SK-N-MC (cell line): ENCODE measurements around the gene ST6GALNAC5.

Source experiments
- DNase-seq: peaks from one replicate; pipeline ENCODE4 v3.0.0-alpha.2; 2011; ENCODE audit warnings: low read depth, low spot score
- H3K27ac ChIP-seq: fragments of 200-600 bp; sonication (generic); 2 replicates; pipeline ENCODE4 v1.5.1; 2016; ENCODE audit warnings: mixed run types
- H3K36me3 ChIP-seq: fragments of 200-600 bp; sonication (generic); 2 replicates; pipeline ENCODE4 v1.6.1; 2017; ENCODE audit warnings: antibody characterized with exemption, low read length, mixed read lengths; ENCODE audit not compliant: insufficient read depth
- H3K4me3 ChIP-seq: fragments of 200-600 bp; sonication (generic); 2 replicates; pipeline ENCODE4 v1.5.1; 2016
- H3K9ac ChIP-seq: fragments of 200-600 bp; sonication (generic); 2 replicates; pipeline ENCODE4 v1.8.0; 2017; ENCODE audit warnings: mixed run types, mixed read lengths; ENCODE audit not compliant: insufficient read length
- H3K9me3 ChIP-seq: fragments of 200-600 bp; sonication (generic); 2 replicates; pipeline ENCODE4 v1.6.1; 2017; ENCODE audit warnings: low read depth, mild to moderate bottlenecking, antibody characterized with exemption, low read length, moderate library complexity, mixed read lengths
- EZH2 ChIP-seq: fragments of 200-600 bp; sonication (generic); IDR thresholded peaks from one replicate; pipeline ENCODE4 v1.6.1; 2017; ENCODE audit warnings: antibody characterized with exemption
- FOXP2 ChIP-seq: optimal IDR thresholded peaks from 2 replicates; pipeline ENCODE3; 2011; ENCODE audit warnings: mild to moderate bottlenecking, moderate library complexity; ENCODE audit not compliant: insufficient read depth; ENCODE audit errors: extremely low read length, control extremely low read depth
- POLR2AphosphoS5 ChIP-seq: IDR thresholded peaks from 2 replicates; pipeline ENCODE4 v1.6.1; 2012; ENCODE audit warnings: mild to moderate bottlenecking, low read depth, low read length, borderline replicate concordance

The ST6GALNAC5 gene

GRCh38 chr1:77016386-77016985, 149.2 kb downstream of the ST6GALNAC5 start:
- H3K9ac ChIP-seq, result no peak overlapping the region
- no peak for DNase-seq
- no peak overlapping the region for H3K27ac ChIP-seq
- H3K9me3 ChIP-seq, result no peaks in the 10 kb centered on the region
- H3K4me3 ChIP-seq, result no peak overlapping the region
- no peaks in the 10 kb centered on the region for H3K36me3 ChIP-seq
- TF ChIP-seq FOXP2, result no peak
- no peak for TF ChIP-seq POLR2AphosphoS5
- TF ChIP-seq EZH2, result no peak

GRCh38 chr1:77018311-77018710, 151.0 kb downstream of the ST6GALNAC5 start:
- Histone ChIP-seq H3K27ac (no peak overlapping the region), H3K36me3 (no peaks in the 10 kb centered on the region), H3K9ac (no peak overlapping the region), H3K9me3 (no peaks in the 10 kb centered on the region), H3K4me3 (no peak overlapping the region)
- no peak for DNase-seq
- TF ChIP-seq POLR2AphosphoS5 (no peak), EZH2 (no peak), FOXP2 (no peak)

DNA sequence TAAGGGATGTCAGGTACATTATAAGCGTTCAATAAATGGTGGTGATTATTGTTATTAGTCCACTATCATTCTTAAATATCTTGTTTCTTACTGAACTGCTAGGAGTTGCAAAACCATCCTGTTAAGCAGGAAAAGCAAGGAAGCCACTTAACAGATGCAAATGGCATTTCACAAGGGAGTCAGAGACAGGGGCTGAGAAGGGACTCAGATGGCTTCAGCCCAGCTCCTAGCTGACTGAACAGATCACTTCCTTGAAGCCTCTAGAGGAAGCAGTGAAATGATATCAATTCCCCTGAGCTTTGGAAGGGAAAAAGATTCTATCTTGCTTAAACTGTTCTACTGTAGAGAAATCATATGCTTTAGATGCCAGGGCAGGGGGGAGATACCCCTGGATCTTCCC, 151.5 kb downstream of the ST6GALNAC5 start:
- Histone ChIP-seq H3K36me3 (no peaks in the 10 kb centered on the region), H3K9me3 (no peaks in the 10 kb centered on the region), H3K9ac (no peak overlapping the region), H3K4me3 (no peak overlapping the region), H3K27ac (no peak overlapping the region)
- DNase-seq, result no peak
- no peak for TF ChIP-seq EZH2
- TF ChIP-seq POLR2AphosphoS5, result no peak
- no peak for TF ChIP-seq FOXP2

DNA sequence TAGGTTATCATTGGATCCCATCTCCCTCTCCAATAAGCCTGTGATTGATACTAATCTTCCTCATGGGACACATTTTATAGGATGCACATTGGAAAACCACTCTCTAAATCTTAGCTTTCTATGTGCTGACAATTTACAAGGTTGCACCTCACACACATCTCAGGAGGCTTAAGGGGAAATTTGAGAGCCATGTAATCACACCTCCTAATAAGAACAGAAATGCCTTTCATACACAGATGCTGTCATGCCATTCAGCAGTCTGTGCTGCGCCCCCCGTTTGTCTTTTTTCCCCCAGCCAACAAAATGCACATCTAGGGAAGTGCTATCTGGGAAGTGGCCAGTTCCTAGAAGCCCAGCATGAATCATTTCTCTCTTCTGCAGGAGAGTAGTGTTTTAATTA, 154.5 kb downstream of the ST6GALNAC5 start:
- DNase-seq, result no peak
- Histone ChIP-seq H3K4me3 (no peak overlapping the region), H3K9ac (no peak overlapping the region), H3K27ac (no peak overlapping the region), H3K36me3 (no peaks in the 10 kb centered on the region), H3K9me3 (no peaks in the 10 kb centered on the region)
- TF ChIP-seq POLR2AphosphoS5 (no peak), EZH2 (no peak), FOXP2 (no peak)

DNA sequence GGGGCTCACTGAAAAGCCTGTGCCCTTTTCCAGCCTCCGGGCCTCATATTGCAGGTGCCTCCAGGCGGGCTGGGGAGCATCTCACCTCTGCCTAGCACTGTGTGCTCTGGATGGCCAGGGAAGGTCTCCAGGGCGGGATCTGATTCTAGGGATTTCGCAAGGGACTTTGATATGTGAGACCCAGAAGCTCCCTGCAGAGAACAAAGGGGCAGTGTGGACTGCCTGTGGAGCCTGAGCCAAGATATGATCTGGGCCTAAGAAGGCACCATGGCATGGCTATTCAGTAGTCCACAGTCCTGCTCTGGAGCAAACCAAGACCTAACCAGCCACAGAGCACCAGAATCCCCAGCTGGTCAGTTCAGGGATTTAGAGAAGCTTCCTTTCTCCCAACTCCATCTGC, 157.2 kb downstream of the ST6GALNAC5 start:
- DNase-seq, result no peak
- TF ChIP-seq FOXP2 (no peak), EZH2 (no peak), POLR2AphosphoS5 (no peak)
- Histone ChIP-seq H3K27ac (no peak overlapping the region), H3K9me3 (no peaks in the 10 kb centered on the region), H3K4me3 (no peak overlapping the region), H3K36me3 (no peaks in the 10 kb centered on the region), H3K9ac (no peak overlapping the region)

DNA sequence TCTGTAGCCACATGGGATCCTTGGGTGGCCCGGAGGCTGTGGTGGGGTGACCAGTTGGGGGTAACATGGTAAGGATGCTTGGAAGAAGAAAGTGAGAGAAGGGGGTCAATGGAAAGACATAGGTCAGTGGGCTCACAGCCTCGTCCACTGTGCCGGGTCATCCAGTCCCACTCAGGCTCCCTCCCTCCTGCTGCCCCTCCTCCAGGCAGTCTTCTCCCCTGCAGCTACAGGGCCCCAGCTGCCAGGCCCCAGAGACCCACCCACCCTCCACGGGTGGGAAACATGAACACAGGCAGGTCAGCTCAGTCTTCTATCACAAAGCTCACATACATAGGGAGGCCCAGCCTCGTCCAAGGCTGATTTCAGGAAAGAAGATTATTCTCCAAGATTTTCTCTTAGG, 158.3 kb downstream of the ST6GALNAC5 start:
- Histone ChIP-seq H3K9ac (no peak overlapping the region), H3K9me3 (no peaks in the 10 kb centered on the region), H3K4me3 (no peak overlapping the region), H3K36me3 (no peaks in the 10 kb centered on the region), H3K27ac (no peak overlapping the region)
- no peak for DNase-seq
- TF ChIP-seq FOXP2 (no peak), EZH2 (no peak), POLR2AphosphoS5 (no peak)

DNA sequence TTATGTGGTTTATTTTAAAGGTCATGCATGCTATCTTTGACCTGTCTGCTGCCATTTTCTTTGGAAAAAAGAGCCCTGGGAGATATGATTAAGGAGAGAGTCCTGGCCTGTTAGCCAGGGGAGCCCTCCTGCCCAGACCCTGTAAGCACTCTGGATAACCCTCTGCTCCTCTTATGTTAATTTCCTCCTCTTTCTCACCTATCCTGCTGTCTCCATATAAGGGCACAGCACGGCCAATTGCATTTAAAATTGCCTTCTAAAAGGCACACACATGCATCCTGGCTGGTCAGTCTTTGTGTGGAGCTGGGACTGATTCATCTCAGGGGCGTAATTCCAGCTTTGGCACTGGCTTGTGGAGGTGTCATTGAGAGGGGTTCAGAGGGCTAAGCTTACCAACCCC, 158.9 kb downstream of the ST6GALNAC5 start:
- Histone ChIP-seq H3K27ac (no peak overlapping the region), H3K9ac (no peak overlapping the region), H3K9me3 (no peaks in the 10 kb centered on the region), H3K4me3 (no peak overlapping the region), H3K36me3 (no peaks in the 10 kb centered on the region)
- DNase-seq, result no peak
- TF ChIP-seq FOXP2, result no peak
- TF ChIP-seq POLR2AphosphoS5, result no peak
- TF ChIP-seq EZH2, result no peak

GRCh38 chr1:77026640-77027039, 159.4 kb downstream of the ST6GALNAC5 start:
- no peak for TF ChIP-seq EZH2
- TF ChIP-seq FOXP2, result no peak
- TF ChIP-seq POLR2AphosphoS5, result no peak

GRCh38 chr1:77027847-77028246, 160.6 kb downstream of the ST6GALNAC5 start:
- Histone ChIP-seq H3K36me3 (no peaks in the 10 kb centered on the region), H3K27ac (no peak overlapping the region), H3K4me3 (no peak overlapping the region), H3K9ac (no peak overlapping the region), H3K9me3 (no peaks in the 10 kb centered on the region)
- no peak for TF ChIP-seq FOXP2
- TF ChIP-seq POLR2AphosphoS5, result no peak
- TF ChIP-seq EZH2, result no peak
- DNase-seq, result no peak

More at GRCh38 chr1:77026640-77027039, 159.4 kb downstream of the ST6GALNAC5 start:
- no peaks in the 10 kb centered on the region for H3K9me3 ChIP-seq
- H3K27ac ChIP-seq, result no peak overlapping the region
- H3K36me3 ChIP-seq, result no peaks in the 10 kb centered on the region
- no peak overlapping the region for H3K4me3 ChIP-seq
- no peak overlapping the region for H3K9ac ChIP-seq
- DNase-seq, result no peak
